Measurements from ENCODE around the gene DPAGT1.
"Not testable (repeated sequence)": the region's sequence is repeated elsewhere in the genome, so short reads cannot be mapped to it uniquely, and the experiment has no call there.

DPAGT1 gene

DNA sequence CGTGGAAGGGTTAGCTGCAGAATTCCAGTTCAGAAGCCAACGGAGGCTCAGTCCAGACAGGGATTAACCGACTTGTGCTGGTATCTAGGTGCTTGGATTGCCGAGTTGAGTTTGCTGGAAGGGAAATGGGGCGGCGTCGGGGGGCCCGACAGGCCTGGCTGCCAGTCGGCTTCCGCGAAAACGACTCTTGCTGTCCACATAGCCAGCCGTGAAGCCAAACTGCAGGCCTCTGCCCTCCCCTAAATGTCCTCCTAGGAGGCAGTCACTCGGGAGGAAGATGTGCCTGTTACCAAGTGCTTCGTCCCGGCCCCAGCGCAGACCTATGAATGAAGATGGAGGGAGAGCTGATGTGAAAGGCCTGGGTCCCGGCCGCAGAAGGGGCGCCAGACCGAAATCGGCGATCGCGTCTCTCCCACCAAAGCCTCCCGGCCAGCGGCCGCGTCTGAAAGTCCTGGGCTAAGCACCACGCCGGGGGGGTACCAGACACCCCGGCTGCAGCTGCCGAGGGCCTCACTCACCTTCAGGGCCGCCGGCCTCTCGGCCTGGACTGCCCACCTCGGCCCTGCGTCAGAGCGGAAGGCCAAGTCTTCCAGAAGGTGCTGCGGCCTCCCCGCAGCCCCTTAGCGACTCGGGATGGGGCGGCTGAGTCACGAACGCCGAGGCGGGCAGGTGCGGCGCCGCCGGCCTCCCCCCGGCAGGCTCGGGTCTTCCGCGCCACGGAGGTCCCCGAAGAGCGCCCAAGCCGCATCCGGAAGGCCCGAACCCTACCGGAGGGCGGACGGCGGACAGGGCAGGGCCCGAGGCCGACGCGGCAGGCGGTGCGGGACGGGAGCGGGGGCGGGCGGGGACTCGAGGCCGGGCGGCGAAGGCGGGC, 7.5 kb downstream of the DPAGT1 start:
- DNase-seq: peak; percentile 69

DNA sequence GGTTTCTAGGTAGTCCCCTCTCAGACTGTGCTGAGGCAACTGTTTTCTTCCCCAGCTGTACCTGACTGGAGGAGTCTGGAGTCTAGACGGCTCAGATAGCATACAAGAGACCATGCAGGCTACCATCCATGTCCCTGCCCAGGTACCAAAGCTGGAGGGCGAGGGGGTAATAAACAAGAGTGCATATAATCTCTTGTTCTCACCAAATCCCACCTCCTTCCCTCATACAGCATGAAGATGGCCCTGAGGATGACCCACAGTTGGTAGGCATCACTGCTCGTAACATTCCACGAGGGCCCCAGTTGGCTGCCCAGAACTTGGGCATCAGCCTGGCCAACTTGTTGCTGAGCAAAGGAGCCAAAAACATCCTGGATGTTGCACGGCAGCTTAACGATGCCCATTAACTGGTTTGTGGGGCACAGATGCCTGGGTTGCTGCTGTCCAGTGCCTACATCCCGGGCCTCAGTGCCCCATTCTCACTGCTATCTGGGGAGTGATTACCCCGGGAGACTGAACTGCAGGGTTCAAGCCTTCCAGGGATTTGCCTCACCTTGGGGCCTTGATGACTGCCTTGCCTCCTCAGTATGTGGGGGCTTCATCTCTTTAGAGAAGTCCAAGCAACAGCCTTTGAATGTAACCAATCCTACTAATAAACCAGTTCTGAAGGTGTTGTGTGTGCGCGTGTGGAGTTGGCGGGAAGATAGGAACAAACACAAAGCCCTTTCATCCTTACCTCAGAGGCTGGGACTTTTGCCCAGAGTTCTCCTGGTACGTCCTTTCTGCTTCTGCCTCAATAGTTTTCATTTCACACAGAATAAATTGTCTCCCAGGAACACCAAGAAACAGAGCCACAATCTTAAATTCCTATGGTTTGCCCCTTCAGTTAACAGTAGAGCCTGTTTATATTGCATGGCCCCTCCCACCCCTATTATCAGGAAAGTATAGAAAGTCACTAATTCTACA, 8.5 kb downstream of the DPAGT1 start:
- DNase-seq: peak; percentile 56

DNA sequence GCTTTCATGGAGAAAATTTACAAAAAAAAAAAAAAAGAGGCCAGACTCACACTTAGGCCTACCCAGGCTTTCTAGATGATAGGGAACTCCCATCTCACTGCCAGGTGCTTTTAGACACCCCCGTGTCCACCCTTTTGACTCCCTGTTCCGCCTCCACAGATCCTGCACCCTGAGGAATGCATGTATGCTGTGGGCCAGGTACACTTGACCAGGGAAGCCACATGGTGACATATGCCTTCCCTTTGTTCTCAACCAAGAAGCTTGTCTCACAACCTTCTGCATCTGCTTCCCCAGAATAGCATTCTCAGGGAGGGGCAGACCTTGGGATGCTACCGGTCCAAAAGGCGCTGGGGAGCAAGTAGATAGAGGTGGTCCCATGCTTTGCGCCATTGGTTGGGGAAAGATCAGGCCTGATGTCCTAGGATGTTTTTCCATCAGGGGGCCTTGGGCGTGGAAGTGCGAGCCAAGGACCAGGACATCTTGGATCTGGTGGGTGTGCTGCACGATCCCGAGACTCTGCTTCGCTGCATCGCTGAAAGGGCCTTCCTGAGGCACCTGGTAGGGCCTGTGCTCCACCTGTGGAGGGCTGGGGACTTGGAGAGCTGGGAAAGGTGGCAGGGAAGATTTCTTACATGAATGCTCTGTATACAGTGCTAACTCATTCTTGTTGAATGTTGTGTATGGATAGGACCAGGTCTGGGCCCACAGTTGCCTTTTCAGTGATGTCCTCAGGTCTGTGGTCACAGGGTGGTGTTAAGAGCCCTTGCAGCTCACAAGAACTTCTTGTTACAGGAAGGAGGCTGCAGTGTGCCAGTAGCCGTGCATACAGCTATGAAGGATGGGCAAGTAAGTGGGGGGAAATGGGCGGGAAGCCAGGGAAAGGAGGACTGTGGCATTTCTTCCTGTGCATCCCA, 9.4 kb downstream of the DPAGT1 start:
- DNase-seq: peak; percentile 67

DNA sequence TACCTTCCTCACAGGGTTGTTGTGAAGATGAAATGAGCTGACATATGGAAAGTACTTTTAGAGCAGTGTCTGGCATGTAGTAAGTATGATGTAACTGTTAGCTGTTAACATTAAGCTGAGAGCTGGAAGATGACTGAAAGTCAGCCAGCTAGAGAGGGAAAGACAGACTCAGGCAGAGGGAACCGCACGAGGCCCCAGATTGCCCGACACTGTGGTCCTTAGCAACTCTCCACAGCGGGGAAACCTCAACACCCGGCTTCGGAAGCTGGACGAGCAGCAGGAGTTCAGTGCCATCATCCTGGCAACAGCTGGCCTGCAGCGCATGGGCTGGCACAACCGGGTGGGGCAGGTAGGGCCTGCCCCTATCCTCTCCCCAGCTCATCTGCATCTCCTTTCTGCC, 10.5 kb downstream of the DPAGT1 start:
- DNase-seq: peak; percentile 25

DNA sequence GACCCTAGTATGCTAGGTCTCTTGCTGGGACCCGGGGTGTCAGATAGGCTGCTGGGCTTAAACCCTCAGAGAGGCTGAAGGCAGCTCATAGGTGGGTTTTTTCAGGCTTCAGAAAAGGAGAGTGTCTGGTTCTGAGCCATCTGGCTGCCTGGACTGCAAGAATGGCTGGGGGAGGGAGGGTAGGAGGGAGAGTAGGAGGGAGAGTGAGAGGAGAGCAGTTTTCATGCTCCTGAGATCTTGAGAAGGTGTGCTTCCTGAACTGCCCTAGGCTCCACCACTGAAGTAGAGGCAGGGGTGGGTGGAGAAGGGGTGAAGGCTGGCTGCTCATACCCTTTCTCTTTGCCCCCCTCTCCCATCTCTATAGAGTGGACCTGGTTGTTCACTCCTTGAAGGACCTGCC, 12.3 kb downstream of the DPAGT1 start:
- DNase-seq: peak; percentile 43

DNA sequence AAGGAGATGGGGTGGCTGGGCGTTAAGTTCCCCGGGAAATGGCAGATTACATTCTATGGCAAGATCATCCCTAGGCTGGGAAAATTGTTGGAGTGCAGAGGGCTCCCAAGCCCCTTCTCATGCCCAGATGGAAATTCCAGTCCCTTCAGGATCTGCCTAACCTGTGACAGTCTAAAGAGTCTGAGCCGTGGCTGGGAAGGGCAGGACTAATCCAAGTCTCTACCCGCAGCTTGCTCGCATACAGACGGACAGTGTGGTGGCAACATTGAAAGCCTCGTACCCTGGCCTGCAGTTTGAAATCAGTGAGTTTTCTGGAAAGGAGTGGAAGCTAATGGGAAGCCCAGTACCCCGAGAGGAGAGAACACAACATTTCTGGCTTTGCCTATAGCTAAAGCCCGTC, 13.2 kb downstream of the DPAGT1 start:
- no peak for DNase-seq

DNA sequence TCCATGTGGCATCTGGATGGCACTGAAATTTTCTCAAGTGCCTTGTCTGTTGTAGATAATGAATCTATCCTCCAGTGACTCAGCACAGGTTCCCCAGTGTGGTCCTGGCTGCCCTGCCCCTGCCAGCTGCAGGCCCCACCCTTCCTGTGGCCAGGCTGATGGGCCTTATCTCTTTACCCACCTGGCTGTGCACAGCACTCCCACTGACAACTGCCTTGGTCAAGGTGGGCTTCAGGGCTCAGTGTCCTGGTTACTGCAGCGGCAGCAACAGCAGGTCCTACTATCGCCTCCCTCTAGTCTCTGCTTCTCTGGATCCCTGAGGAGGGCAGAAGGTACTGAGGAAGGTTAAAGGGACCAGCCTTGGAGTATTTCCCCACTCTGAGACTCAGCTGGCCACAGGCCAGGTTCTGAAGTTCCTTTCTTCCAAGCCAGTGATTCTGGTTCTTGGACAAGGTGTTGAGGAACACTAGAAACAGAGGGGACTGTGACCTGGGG, 13.9 kb downstream of the DPAGT1 start:
- DNase-seq: peak; percentile 98

DNA sequence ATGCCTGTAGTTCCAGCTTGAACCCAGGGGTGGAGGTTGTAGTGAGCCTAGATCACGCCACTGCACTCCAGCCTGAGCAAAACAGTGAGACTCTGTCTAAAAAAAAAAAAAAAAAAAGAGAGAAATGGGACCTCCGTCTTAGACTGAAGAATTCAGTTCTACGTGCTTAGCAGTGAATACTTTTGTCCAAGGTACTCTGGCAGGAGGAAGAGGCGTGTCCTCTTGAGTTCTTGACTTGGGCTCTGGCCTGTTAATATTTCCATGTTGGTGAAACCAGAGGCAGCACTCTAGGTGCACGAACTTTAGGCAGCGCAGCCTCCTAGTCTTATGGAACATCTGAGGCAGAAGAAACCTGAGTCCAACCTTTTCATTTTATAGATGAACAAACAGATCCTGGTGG, 14.5 kb downstream of the DPAGT1 start:
- DNase-seq: peak; percentile 75

DNA sequence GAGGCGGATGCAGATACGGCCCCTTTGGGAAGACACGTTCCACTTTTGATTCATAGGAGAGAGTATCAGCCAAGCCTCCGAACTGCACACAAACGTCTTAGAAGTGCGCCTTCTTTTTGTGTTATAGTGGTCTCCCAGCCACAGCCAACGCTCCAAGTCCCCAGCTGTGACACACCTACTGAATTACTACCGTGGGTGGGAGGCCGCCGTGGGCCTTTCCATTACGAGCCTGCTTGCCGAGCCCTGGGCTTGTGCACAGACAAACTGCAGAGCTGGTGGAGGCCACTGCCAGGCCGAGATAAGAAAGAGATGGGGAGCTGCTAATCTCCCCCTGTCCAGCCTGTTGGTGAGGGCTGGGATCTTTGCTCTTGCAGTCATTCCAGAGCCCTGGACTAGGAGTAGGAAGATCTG, 16.2 kb downstream of the DPAGT1 start:
- DNase-seq: peak; percentile 91

DNA sequence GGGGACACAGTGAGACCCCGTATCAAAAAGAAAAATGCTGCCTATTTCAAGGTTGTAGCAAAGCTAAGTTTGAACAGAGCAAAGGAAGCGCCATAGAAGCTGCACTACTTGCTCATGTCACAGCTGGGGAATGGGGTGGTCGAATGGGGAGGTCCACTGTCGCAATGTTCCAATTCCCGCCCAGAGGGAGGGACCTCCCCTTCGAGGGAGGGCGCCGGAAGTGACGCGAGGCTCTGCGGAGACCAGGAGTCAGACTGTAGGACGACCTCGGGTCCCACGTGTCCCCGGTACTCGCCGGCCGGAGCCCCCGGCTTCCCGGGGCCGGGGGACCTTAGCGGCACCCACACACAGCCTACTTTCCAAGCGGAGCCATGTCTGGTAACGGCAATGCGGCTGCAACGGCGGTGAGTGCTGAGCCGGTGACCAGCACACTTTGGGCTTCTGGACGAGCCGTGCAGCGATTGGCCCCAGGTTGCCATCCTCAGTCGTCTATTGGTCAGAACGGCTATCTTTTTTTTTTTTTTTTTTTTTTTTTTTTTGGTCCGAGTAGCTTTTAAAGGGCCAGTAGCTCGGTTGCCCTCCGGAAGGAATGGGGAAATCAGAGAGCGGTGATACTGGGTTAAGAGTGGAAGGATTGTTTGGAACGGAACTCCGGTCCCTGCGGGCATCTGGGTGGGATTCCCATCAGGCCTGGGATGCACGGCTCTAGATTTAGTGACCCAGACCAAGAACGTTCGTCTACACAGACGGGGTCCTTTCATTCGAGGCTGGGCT, 16.8 kb downstream of the DPAGT1 start, which contains the start of gene HMBS:
Gene HMBS, plus strand, starts transcription at position 219 of the 774 bp plus-strand sequence. Its CDS starts 153 bp downstream, at position 372.
- peak; percentile 97 for DNase-seq

DNA sequence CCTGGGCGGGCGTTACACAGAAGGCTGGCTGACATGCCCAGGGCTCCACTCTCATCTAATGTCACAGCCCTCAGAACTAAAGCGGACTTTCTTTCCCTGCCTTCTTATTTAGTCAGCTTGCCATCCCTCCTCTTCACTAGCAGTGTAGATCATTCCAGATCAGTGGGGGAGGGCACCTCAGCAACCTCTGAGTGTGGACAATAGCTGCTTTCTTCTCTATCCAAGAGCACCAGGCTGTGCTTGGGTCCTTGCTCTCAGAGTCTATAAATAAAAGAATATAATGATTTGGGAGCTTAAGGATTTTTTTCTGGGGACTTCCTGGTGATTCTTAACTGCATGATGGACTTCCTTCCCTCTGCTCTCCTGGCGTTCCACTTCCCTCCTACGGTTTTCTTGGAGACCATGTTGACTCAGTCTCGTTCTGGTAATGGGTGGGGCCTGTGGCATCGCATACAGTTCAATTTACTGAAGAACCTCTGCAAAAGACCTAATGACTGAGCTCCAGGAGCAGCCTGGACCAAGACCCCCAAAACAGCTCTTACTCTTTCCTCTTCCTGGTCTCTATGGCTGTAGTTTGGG, 19.9 kb downstream of the DPAGT1 start:
- no peak for DNase-seq

DNA sequence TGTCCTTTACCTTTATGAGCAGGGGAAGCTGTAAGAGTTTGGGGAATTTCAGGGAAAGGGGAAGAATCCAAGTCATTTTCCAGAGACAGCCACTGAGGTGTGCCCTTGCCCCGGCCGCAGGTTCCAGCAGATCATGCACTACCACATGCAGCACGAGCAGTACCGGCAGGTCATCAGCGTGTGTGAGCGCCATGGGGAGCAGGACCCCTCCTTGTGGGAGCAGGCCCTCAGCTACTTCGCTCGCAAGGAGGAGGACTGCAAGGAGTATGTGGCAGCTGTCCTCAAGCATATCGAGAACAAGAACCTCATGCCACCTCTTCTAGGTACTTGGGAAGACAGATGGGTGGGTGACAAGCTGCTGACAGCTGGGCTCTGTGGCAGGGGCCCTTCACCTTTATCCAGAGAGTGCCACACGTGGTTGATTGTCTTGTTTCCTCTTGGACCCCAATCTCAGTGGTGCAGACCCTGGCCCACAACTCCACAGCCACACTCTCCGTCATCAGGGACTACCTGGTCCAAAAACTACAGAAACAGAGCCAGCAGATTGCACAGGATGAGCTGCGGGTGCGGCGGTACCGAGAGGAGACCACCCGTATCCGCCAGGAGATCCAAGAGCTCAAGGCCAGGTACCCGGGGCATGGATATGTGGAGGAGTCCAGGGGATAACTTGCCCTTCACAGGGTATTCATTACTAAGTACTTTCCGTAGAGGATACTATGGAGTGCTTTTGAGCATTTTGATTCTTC, 22.8 kb downstream of the DPAGT1 start:
- DNase-seq: no peak

DNA sequence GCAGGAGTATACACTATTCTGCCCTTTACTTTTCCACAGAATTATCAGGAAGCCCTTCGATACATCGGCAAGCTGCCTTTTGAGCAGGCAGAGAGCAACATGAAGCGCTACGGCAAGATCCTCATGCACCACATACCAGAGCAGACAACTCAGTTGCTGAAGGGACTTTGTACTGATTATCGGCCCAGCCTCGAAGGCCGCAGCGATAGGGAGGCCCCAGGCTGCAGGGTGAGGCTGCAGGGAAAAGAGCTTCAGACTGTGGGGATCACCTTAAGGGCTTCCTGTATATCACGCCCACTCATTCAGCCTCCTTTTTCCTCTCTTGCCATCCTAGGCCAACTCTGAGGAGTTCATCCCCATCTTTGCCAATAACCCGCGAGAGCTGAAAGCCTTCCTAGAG, 23.8 kb downstream of the DPAGT1 start:
- DNase-seq: no peak

DNA sequence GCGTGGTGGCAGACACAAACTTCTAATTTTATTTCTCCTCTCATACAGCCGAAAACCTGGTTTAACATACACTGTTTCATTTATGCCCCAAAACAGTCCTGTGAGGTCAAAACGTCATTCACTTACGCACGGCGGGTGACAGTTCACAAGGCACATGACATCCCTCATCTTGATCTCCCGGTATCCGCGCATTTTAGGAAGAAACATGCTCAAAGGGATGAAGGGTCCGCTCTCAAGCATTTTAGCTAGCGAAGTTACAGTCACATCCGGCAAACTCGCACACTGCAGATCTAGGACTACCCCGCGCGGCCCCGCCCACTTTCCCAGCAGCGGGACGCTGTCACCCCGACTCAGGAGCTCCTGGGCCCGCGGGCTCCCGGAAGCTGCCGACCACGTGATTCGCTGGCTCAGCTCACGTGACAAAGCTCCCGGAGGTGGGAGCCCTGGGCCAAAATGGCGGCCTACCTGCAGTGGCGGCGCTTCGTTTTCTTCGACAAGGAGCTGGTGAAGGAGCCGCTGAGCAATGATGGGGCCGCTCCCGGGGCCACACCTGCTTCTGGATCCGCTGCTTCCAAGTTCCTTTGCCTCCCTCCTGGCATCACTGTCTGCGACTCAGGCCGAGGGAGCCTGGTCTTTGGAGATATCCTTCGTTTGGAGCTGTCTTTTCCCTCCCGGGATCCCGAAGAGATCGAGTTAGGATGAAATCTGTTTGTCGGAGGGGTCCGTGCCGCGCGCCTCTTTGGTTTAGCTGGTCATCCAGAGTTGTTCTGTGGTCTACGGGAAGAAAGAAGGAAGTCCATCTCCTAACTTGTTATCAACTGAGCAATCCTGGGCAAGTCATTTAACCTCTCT, 34.1 kb downstream of the DPAGT1 start, which contains the start of gene VPS11:
Gene VPS11, plus strand, starts transcription at position 448 of the 852 bp plus-strand sequence. Its CDS starts 6 bp downstream, at position 454.
- peak; percentile 99 for DNase-seq

DNA sequence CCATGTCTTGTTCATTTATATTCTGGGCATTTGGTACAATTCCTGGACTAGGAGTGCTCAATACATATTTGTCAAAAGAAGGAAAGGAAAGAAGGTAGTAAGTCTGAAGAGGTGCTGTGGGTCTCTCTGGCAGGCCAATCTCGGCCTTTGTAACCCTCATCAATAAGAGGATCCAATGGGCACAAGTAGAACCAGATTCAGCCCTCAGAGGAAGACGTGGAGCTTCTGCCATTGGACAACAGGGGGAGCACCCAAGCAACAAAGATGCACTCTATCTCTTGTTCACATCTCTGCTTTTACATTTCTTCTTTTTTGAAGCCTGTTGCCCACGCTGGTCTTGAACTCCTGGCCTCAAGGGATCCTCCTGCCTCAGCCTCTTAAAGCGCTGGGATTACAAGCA, 36.3 kb downstream of the DPAGT1 start:
- DNase-seq: peak; percentile 86

DNA sequence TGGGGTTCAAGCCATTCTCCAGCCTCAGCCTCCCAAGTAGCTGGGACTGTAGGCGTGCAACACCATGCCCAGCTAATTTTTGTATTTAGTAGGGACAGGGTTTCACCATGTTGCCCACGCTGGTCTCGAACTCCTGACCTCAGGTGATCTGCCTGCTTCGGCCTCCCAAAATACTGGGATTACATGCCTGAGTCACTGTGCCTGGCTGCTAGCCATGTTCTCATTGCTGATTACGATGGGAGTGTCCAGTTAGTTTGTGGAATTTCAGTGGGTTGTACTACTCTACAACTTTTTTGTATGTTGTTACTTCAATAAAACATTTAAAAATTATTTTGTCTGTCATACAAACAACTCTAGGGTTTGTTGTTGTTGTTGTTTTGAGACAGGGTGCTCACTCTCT, 38.9 kb downstream of the DPAGT1 start:
- DNase-seq: peak; percentile 75

DNA sequence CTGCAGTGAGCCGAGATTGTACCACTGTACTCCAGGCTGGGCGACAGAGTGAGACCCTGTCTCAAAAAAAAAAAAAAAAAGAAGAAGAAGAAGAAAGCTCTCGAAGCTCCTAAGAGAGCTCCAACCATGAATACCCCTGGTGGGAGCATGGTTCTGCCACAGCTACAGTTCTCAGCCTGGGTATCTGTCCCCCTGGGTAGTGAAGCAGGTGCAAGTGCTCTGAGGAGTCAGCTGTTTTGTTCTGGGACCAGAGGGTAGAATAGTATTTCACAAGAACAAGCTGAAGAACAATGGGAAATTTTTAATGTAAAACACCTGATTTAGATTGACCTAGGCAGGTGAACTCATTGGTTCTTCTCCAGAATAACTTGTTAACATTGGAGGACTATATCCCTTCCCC, 40.4 kb downstream of the DPAGT1 start:
- DNase-seq: no peak

DNA sequence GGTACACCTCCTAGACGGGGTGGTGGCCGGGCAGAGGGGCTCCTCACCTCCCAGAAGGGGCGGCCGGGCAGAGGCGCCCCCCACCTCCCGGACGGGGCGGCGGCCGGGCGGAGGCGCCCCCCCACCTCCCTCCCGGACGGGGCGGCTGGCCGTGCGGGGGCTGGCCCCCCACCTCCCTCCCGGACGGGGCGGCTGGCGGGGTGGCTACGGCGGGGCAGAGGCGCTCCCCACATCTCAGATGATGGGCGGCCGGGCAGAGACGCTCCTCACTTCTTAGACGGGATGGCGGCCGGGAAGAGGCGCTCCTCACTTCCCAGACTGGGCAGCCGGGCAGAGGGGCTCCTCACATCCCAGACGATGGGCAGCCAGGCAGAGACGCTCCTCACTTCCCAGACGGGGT, 42.5 kb downstream of the DPAGT1 start:
- not testable (repeated sequence) for DNase-seq

All from hematopoietic multipotent progenitor cell treated with erythropoietin and hydrocortisone succinate and interleukin-3 and kit ligand, for 6 days (in vitro differentiated cells).